Type B pancreatic cell (in vitro differentiated cells): ENCODE results near the gene MACF1. TPM values are rescaled to one million over a fixed set of nuclear protein-coding genes. Genes with fewer than 3 reads are reported as not detected.

Source experiments
- DNase-seq: peaks from one replicate; pipeline ENCODE4 v3.0.0; 2021; ENCODE audit warnings: mixed read lengths; ENCODE audit not compliant: unreplicated experiment; ENCODE audit errors: extremely low spot score
- H3K27ac Mint-ChIP-seq: 2 replicates; pipeline ENCODE4 v1.8.0; 2021; ENCODE audit warnings: mild to moderate bottlenecking, mixed read lengths
- H3K27me3 Mint-ChIP-seq: 2 replicates; pipeline ENCODE4 v1.8.0; 2021; ENCODE audit warnings: mixed read lengths
- H3K36me3 Mint-ChIP-seq: 2 replicates; pipeline ENCODE4 v1.8.0; 2021; ENCODE audit warnings: mixed read lengths
- H3K4me1 Mint-ChIP-seq: one replicate; pipeline ENCODE4 v1.8.0; 2021; ENCODE audit warnings: mixed read lengths; ENCODE audit not compliant: unreplicated experiment
- H3K4me3 Mint-ChIP-seq: 2 replicates; pipeline ENCODE4 v1.8.0; 2021; ENCODE audit warnings: mild to moderate bottlenecking, mixed read lengths
- H3K9me3 Mint-ChIP-seq: 2 replicates; pipeline ENCODE4 v1.8.0; 2021; ENCODE audit warnings: mixed read lengths
- total RNA-seq: library from RNA; stranded (reverse); gene quantifications from 2 replicates; pipeline ENCODE4 v1.2.1, GENCODE V29; 2021; ENCODE audit warnings: low replicate concordance
- TF ChIP-seq, protein P1 (sequence below): fragments of 200-600 bp; sonication (generic); conservative IDR thresholded peaks from 2 replicates; pipeline ENCODE4 v1.5.0; 2021; ENCODE audit warnings: antibody characterized with exemption, mild to moderate bottlenecking

MACF1 gene
- total RNA-seq, 1 donor from 2014 or later, result 201 TPM

- Mint-ChIP-seq H3K4me1 (no peaks in the 10 kb centered on the region), H3K27ac (no peak overlapping the region), H3K36me3 (peaks cover 28% of the 10 kb centered on the region), H3K27me3 (no peaks in the 10 kb centered on the region), H3K9me3 (no peaks in the 10 kb centered on the region), H3K4me3 (no peak overlapping the region)
- DNase-seq, result no peak
- TF ChIP-seq, protein P1, sequence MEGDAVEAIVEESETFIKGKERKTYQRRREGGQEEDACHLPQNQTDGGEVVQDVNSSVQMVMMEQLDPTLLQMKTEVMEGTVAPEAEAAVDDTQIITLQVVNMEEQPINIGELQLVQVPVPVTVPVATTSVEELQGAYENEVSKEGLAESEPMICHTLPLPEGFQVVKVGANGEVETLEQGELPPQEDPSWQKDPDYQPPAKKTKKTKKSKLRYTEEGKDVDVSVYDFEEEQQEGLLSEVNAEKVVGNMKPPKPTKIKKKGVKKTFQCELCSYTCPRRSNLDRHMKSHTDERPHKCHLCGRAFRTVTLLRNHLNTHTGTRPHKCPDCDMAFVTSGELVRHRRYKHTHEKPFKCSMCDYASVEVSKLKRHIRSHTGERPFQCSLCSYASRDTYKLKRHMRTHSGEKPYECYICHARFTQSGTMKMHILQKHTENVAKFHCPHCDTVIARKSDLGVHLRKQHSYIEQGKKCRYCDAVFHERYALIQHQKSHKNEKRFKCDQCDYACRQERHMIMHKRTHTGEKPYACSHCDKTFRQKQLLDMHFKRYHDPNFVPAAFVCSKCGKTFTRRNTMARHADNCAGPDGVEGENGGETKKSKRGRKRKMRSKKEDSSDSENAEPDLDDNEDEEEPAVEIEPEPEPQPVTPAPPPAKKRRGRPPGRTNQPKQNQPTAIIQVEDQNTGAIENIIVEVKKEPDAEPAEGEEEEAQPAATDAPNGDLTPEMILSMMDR, result no peak
Measured at GRCh38 chr1:39481289-39481688, 276.8 kb downstream of the MACF1 start.

GRCh38 chr1:39483276-39483675 is 278.8 kb downstream of the MACF1 start:
- Mint-ChIP-seq H3K4me3 (no peak overlapping the region), H3K4me1 (no peaks in the 10 kb centered on the region), H3K9me3 (no peaks in the 10 kb centered on the region), H3K27ac (no peak overlapping the region), H3K36me3 (peaks cover 33% of the 10 kb centered on the region), H3K27me3 (no peaks in the 10 kb centered on the region)
- TF ChIP-seq, protein P1, result no peak
- DNase-seq, result no peak

GRCh38 chr1:39484564-39484963 is 280.1 kb downstream of the MACF1 start:
- Mint-ChIP-seq H3K4me1 (no peaks in the 10 kb centered on the region), H3K4me3 (no peak overlapping the region), H3K36me3 (peaks cover 33% of the 10 kb centered on the region), H3K9me3 (no peaks in the 10 kb centered on the region), H3K27ac (no peak overlapping the region), H3K27me3 (peaks cover 9% of the 10 kb centered on the region)
- DNase-seq, result no peak
- TF ChIP-seq, protein P1, result no peak

GRCh38 chr1:39485046-39485803 is 280.7 kb downstream of the MACF1 start:
- H3K27me3 Mint-ChIP-seq, result peaks cover 15% of the 10 kb centered on the region
- H3K9me3 Mint-ChIP-seq, result no peaks in the 10 kb centered on the region
- no peak for DNase-seq
- TF ChIP-seq, protein P1, result no peak
- peaks cover 26% of the 10 kb centered on the region for H3K36me3 Mint-ChIP-seq
- no peak overlapping the region for H3K27ac Mint-ChIP-seq
- no peaks in the 10 kb centered on the region for H3K4me1 Mint-ChIP-seq
- H3K4me3 Mint-ChIP-seq, result no peak overlapping the region

DNA sequence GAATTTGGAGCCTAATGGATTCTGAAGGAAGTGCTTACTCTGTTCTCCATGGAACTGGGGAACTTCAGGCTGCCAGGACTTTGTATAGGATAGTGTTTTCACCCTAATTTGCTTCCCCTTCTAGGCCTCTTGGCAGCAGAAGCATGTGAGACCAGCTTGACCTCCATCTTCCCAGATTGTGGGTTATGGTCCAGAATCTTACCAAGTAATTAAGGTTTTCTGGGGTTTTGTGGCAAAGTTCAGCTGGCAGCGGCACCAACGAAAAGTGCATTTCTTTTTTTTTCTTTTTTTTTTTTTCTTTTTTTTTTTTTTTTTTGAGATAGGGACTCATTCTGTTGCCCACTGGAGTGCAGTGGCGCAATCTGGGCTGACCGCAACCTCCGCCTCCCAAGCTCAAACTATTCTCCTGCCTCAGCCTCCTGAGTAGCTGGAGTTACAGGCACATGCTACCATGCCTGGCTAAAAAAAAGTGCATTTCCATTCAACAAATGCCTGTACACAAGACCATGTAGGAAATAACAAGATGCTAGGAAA is 283.6 kb downstream of the MACF1 start:
- no peak for DNase-seq
- TF ChIP-seq, protein P1, result no peak
- Mint-ChIP-seq H3K4me3 (no peak overlapping the region), H3K9me3 (no peaks in the 10 kb centered on the region), H3K27ac (no peak overlapping the region), H3K27me3 (peaks cover 32% of the 10 kb centered on the region), H3K4me1 (no peaks in the 10 kb centered on the region), H3K36me3 (peaks cover 14% of the 10 kb centered on the region)
